HG02870 (cell line): Measurements from ENCODE around the gene PHYHD1.

Source experiments
- ATAC-seq: cut with Tn5 transposase; IDR thresholded peaks from one replicate; pipeline ENCODE4 v1.9.1; 2021; ENCODE audit warnings: mild to moderate bottlenecking, moderate library complexity; ENCODE audit not compliant: unreplicated experiment

PHYHD1 gene

GRCh38 chr9:128920381-128921058 is at the start of gene PHYHD1:
TSS of gene PHYHD1 (plus strand) at chr9:128920982. CDS start at chr9:128922324, 1,342 bp downstream.
- no peak for ATAC-seq

GRCh38 chr9:128877852-128878251 is 42.9 kb upstream of the PHYHD1 start:
- no peak for ATAC-seq

- peak; percentile 88 for ATAC-seq
These were observed 38.7 kb upstream of the PHYHD1 start, which contains the start of the genes KYAT1 and LRRC8A for GRCh38 chr9:128881884-128882676. TSS of gene KYAT1 (minus strand) at chr9:128881950. CDS start at chr9:128845405, 36,545 bp downstream. TSS of gene LRRC8A (plus strand) at chr9:128882133. CDS start at chr9:128907165, 25,032 bp downstream.

- no peak for ATAC-seq
These were observed 37.8 kb upstream of the PHYHD1 start for GRCh38 chr9:128882677-128883603.

- no peak for ATAC-seq
These were observed 36.6 kb upstream of the PHYHD1 start for GRCh38 chr9:128884164-128884563.

- ATAC-seq, result no peak
These were observed 35.4 kb upstream of the PHYHD1 start for GRCh38 chr9:128885376-128885775.

- no peak for ATAC-seq
These were observed 35.0 kb upstream of the PHYHD1 start for GRCh38 chr9:128885798-128886197.

GRCh38 chr9:128886211-128886891 is 34.4 kb upstream of the PHYHD1 start:
- no peak for ATAC-seq

GRCh38 chr9:128887049-128887448 is 33.7 kb upstream of the PHYHD1 start:
- no peak for ATAC-seq

GRCh38 chr9:128887914-128888350 is 32.9 kb upstream of the PHYHD1 start:
- ATAC-seq, result no peak

GRCh38 chr9:128891321-128892220 is 29.2 kb upstream of the PHYHD1 start:
- no peak for ATAC-seq

GRCh38 chr9:128892221-128892921 is 28.4 kb upstream of the PHYHD1 start:
- no peak for ATAC-seq

- ATAC-seq, result no peak
These were observed 27.4 kb upstream of the PHYHD1 start for GRCh38 chr9:128893354-128893753.

- no peak for ATAC-seq
These were observed 26.0 kb upstream of the PHYHD1 start for GRCh38 chr9:128894764-128895163.

GRCh38 chr9:128895556-128895955 is 25.2 kb upstream of the PHYHD1 start:
- ATAC-seq, result no peak

GRCh38 chr9:128898382-128898781 is 22.4 kb upstream of the PHYHD1 start:
- ATAC-seq, result no peak

GRCh38 chr9:128898845-128899565 is 21.8 kb upstream of the PHYHD1 start:
- ATAC-seq, result no peak
